ENCODE results near the gene SLC6A13.

Gene SLC6A13

DNA sequence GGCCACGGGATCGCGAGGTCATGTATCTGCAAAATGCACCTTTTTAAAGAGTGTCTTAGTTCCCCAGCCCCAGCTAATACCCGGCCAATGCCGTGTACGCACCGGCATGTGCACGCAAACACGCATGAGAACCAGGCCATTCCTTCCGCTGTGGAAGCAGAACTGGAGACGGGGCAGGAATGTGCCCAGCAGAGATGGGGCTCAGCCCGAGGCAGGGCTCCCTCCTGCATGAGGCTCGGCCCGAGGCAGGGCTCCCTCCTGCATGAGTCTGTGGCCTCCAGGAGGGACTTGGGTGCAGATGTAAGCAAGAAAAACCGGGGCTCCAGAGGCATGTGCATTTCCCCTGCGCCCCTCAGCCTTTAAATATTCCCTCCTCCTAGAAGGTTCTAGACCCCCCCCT lies 86.9 kb downstream of the SLC6A13 start:
- DNase-seq, result no peak

DNA sequence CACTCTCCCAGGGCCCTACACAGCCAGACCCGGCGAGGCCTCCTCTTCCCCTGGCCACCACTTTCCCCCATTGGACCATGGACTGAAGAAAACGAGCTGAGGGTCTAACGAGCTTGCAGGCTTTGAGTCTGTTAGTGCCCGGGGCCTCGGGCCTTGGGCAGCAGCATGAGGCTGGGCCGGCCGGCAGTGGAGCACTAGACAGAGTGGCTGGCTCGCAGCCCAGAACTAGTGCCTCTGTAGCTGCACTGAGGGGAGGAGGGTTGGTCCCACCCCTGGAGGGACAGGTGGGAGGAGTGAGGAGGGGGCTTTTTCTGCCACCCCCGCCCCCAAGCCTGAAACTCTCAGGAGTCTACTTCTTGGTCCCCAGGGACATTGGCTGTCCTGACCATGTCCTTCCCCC lies 87.4 kb downstream of the SLC6A13 start:
- no peak for DNase-seq

DNA sequence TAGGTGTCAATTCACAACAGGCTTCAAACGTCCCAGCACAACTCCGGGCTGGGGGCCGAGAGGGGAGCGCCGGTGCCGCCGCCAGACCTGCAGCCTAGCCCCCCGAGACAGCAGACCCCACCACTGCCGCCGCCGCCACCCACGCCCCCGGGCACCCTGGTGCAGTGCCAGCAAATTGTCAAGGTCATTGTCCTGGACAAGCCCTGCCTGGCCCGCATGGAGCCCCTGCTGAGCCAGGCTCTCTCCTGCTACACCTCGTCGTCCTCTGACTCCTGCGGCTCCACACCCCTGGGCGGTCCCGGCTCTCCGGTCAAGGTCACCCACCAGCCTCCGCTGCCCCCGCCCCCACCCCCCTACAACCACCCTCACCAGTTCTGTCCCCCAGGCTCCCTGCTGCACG lies 88.0 kb downstream of the SLC6A13 start:
- no peak for DNase-seq

DNA sequence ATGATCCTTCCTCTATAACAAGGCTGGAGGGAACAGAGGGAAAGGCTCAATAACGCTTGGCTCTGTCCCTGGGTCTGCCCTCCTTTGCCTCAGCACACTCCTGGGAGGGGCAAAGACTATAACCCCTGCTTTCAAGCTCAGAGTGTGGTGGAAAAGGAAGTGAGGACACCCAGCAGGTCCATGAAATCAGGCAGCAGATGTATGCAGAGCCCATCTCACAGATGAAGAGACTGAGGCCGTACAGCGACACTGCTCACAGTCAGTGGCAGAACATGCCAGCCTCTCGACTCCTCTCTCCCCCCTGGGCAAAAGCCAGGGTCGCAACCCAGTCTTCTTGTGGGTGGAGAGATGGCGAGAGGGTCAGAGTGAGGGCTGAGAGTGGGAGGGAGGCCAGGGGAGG lies 88.5 kb downstream of the SLC6A13 start:
- no peak for DNase-seq

DNA sequence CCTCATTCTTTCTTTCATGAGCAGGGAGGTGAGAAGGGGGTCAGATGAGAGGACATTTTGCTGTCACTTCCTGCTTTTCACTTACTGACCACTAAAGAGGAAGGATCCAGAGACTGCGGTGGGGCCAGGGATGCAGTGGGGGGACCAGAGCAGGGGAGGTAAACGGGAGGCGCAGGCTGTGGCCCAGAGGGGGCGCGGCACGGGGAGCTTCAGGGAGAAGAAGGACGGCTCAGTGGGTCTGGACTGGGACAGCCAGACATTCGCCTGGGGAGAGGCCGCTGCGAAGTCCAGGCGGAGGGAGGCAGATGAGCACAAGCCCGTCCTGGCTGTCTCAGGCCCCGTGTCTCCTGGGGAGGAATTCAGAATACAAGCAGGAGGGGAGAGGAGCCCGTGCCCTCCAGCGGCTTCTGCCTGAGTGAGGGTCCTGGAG lies 89.9 kb downstream of the SLC6A13 start:
- no peak for DNase-seq

DNA sequence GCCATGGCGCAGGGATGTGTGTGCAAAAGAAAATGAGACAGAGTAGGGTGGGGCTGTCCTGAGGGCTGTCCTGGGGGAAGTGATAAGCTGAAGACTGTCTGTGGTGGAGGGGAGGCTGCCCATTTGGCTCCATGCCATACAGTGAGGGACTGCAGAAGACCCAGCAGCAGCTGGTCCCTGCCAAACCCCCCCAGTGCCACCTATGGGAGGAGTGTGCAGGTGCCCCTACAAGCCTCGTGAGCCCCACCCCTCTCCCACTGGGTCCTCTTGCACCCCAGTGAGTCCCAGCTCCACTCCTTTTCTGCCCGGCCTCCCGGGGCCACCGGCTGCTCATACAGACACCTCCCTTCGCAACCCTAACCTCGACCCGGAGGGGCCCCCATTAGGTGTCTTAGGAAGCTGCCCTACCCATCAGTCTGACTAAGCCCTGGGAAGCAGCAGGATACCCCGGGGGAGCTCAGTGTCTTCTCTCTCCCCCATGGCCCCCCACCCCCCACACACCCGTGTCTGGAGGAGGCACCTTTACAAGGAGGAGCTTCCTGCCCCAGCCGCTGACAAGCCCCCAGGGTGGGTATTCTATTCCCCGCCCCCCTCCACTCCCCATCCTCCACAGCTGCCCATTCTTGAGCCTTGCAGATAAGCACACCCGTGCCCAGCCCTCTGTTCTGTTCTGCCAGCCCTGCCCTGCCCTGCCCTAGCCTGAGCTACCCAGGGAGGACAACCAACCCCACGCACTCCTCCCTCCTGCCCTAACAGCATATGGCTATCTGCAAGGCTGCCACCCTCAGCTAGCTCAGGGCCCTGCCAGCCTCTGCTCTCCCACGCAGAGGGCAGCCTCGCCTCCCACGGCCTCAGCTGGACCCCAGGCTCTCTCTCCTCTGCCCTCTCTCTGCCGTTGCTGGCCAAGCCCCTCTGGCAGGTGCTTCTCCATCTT lies 90.6 kb downstream of the SLC6A13 start:
- DNase-seq, result no peak

DNA sequence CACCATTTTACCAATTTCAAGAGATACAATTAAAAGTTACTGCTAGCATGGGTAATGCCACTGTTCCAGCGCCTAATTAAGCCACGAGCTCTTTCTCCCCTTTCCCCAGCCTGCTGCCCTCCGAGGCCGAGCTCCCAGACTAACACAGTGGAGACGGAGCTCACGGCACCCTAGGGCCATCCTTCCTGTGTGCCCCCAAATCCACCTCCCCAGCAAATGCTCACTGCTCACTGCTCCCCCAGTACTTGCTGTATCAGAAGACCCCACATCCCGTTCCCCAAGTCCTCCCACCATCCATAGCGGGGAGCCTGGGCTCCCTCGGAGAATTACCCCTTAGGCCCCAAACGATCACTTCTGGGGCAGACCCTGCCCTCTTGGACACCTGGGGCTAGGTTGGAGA lies 91.4 kb downstream of the SLC6A13 start:
- no peak for DNase-seq
